SK-N-MC (cell line): ENCODE measurements around the gene TRIM62.

Source experiments
- EZH2 ChIP-seq: fragments of 200-600 bp; sonication (generic); IDR thresholded peaks from one replicate; pipeline ENCODE4 v1.6.1; 2017; ENCODE audit warnings: antibody characterized with exemption
- FOXP2 ChIP-seq: optimal IDR thresholded peaks from 2 replicates; pipeline ENCODE3; 2011; ENCODE audit warnings: mild to moderate bottlenecking, moderate library complexity; ENCODE audit not compliant: insufficient read depth; ENCODE audit errors: extremely low read length, control extremely low read depth
- POLR2AphosphoS5 ChIP-seq: IDR thresholded peaks from 2 replicates; pipeline ENCODE4 v1.6.1; 2012; ENCODE audit warnings: mild to moderate bottlenecking, low read depth, low read length, borderline replicate concordance

GRCh38 chr1:33097137-33097611 lies 84.7 kb downstream of the TRIM62 start:
- no peak for TF ChIP-seq POLR2AphosphoS5
- TF ChIP-seq EZH2, result no peak
- no peak for TF ChIP-seq FOXP2
